Ascending aorta (tissue), 2 donors: ENCODE measurements around the gene FKBP3. TPM values are rescaled to one million over a fixed set of nuclear protein-coding genes. Genes with fewer than 3 reads are reported as not detected.
"Not testable (repeated sequence)": the region's sequence is repeated elsewhere in the genome, so short reads cannot be mapped to it uniquely, and the experiment has no call there.

Source experiments
- DNase-seq, 2 donors: peaks; one replicate each; pipeline ENCODE4 v3.0.0-alpha.2; 2019; ENCODE audit warnings: low spot score in 2 of 2
- H3K27ac ChIP-seq, 2 donors: fragments of 200-600 bp; sonication (generic); one replicate each; pipeline ENCODE4 v1.5.1; 2016 to 2017; ENCODE audit warnings: mild to moderate bottlenecking in 1 of 2
- H3K27me3 ChIP-seq: fragments of 200-600 bp; sonication (generic); one replicate; pipeline ENCODE4 v1.5.1; 2017
- H3K36me3 ChIP-seq, 2 donors: fragments of 200-600 bp; sonication (generic); one replicate each; pipeline ENCODE4 v1.5.1; 2016
- H3K4me1 ChIP-seq, 2 donors: fragments of 200-600 bp; sonication (generic); one replicate each; pipeline ENCODE4 v1.5.1; 2016 to 2017; ENCODE audit warnings: mild to moderate bottlenecking in 1 of 2
- H3K4me3 ChIP-seq, 2 donors: fragments of 200-600 bp; sonication (generic); one replicate each; pipeline ENCODE4 v1.5.1; 2016 to 2017; ENCODE audit warnings: mild to moderate bottlenecking in 1 of 2
- H3K9me3 ChIP-seq, 2 donors: fragments of 200-600 bp; sonication (generic); one replicate each; pipeline ENCODE4 v1.5.1; 2016
- CTCF ChIP-seq, 3 experiments: fragments of 200-600 bp in 2 of 3; fragments of 450-650 bp in 1 of 3; sonication (generic) in 2 of 3; IDR thresholded peaks; one replicate each; pipeline ENCODE4 v1.5.1; 2016 to 2019; ENCODE audit warnings: antibody characterized with exemption in 3 of 3, mild to moderate bottlenecking in 1 of 3, moderate library complexity in 1 of 3
- intact Hi-C: fragments of 100-400 bp; cut with DNase I; formaldehyde crosslinking; loops from one replicate; pipeline ENCODE4 v1.15.1; 2023
- total RNA-seq: library from RNA; depleted of rRNA; stranded (reverse); fragments of >200 nt; gene quantifications from one replicate; pipeline ENCODE4 v1.1.0, GENCODE V29; 2016

Gene FKBP3
- total RNA-seq, 1 donor from 2014 or later, result 8.8 TPM

DNA sequence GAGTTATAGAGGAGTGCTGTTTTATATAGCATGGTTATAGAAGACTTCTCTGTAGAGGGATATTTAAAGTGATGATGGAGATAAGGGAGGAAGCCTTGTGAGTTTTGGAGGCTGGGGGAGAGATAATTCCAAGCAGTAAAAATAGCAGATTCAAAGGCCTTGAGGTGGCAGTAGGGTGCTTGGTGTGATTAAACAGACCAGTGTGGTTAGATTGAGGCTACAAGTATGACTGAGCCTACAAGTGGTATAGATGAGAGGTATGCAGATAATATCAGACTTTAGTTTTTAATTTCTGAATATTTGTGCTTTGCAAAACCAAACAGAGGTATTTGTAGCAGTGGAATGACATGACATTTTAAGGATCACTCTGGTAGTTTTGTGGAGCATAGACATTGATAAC lies 21.8 kb upstream of the FKBP3 start:
- Histone ChIP-seq H3K4me1 (no peaks in the 10 kb centered on the region), H3K27ac (no peak overlapping the region), H3K4me3 (no peak overlapping the region), H3K9me3 (no peaks in the 10 kb centered on the region), H3K27me3 (no peaks in the 10 kb centered on the region), H3K36me3 (no peaks in the 10 kb centered on the region)
- DNase-seq, result no peak
- intact Hi-C loops, result no loop called here
- no peak for TF ChIP-seq CTCF (IDR thresholded peaks at IDR 0.05)

- H3K4me1 ChIP-seq, result no peaks in the 10 kb centered on the region
- H3K9me3 ChIP-seq, result no peaks in the 10 kb centered on the region
- no peaks in the 10 kb centered on the region for H3K36me3 ChIP-seq
- H3K4me3 ChIP-seq, result no peak overlapping the region
- intact Hi-C loops, result no loop called here
- no peaks in the 10 kb centered on the region for H3K27me3 ChIP-seq
- H3K27ac ChIP-seq, result no peak overlapping the region
- DNase-seq, result no peak
- TF ChIP-seq CTCF (IDR thresholded peaks at IDR 0.05), result no peak
Measured at GRCh38 chr14:45150386-45150890, 16.2 kb upstream of the FKBP3 start.

- TF ChIP-seq CTCF (IDR thresholded peaks at IDR 0.05), result no peak
- no peak for DNase-seq
- intact Hi-C loops, result no loop called here
- H3K27ac ChIP-seq, result no peak overlapping the region
- peaks cover 0 to 1% of the 10 kb centered on the region in 2 donors for H3K36me3 ChIP-seq
- no peaks in the 10 kb centered on the region for H3K4me1 ChIP-seq
- no peak overlapping the region for H3K4me3 ChIP-seq
- H3K9me3 ChIP-seq, result no peaks in the 10 kb centered on the region
- no peaks in the 10 kb centered on the region for H3K27me3 ChIP-seq
Measured at GRCh38 chr14:45149602-45150001, 15.3 kb upstream of the FKBP3 start.

DNA sequence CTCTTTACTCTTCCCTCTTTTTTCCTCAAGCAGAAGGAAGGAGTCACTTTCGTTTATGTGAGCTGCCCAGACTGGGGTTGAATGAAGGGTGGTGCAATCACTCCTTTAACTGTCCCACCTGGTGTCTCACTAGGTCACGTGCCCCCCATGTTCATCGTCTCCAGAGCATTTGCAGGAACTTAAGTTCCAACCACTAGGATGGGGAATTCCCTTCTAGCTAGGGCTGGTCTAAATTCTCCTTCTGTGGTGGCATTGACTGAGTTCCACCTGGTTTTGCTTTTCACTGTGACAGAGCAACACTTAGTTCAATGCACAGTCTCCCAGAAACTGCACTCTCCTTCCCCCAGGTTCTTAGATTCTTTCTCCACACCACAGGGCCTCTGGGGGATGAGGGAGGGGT lies 10.9 kb upstream of the FKBP3 start:
- intact Hi-C loops, result no loop called here
- no peaks in the 10 kb centered on the region for H3K27me3 ChIP-seq
- H3K27ac ChIP-seq, result no peak overlapping the region
- no peak for DNase-seq
- H3K9me3 ChIP-seq, result no peaks in the 10 kb centered on the region
- no peaks in the 10 kb centered on the region for H3K4me1 ChIP-seq
- peaks cover 0 to 2% of the 10 kb centered on the region in 2 donors for H3K36me3 ChIP-seq
- no peak for TF ChIP-seq CTCF (IDR thresholded peaks at IDR 0.05)
- no peak overlapping the region for H3K4me3 ChIP-seq

DNA sequence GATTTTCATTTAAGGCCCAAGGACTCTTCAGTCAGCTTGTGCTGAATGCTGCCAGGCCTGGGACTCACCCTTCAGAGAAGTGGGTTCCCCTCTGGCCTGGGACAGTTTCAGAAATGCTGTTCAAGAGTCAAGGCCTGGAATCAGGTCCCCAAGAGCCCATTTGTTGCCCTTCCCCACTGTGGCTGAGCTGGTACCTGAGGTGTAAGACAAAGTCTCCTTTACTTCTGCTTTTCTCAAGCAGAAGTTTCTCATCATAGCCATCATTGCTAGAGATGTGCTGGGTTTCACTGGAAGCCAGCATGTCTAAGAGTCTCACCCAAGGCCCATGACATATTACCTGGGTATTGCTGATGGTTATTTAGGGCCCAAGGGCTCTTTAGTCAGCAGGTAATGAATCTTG lies 10.4 kb upstream of the FKBP3 start:
- intact Hi-C loops, result no loop called here
- H3K4me1 ChIP-seq, result no peaks in the 10 kb centered on the region

DNA sequence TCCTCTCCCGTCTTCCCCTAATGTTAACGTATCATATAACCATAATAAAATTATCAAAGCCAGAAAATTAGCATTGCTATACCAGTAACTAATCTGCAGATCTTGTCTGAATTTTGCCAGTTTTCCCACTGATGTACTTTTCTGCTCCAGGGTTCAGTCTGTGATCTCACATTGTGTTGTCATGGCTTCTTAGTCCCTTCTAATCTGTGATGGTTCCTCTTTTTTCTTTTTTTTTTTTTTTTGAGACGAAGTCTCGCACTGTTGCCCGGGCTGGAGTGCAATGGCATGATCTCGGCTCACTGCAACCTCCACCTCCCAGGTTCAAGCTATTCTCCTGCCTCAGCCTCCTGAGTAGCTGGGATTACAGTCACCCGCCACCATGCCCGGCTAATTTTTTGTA lies 7.8 kb upstream of the FKBP3 start:
- H3K27ac ChIP-seq, H3K4me3 ChIP-seq, H3K9me3 ChIP-seq, DNase-seq, H3K4me1 ChIP-seq, H3K36me3 ChIP-seq, intact Hi-C loops, H3K27me3 ChIP-seq: not testable (repeated sequence)

More for the DNA sequence above, 10.4 kb upstream of the FKBP3 start:
- Histone ChIP-seq H3K4me3 (no peak overlapping the region), H3K27me3 (no peaks in the 10 kb centered on the region), H3K27ac (no peak overlapping the region), H3K9me3 (no peaks in the 10 kb centered on the region), H3K36me3 (peaks cover 0 to 2% of the 10 kb centered on the region in 2 donors)
- no peak for DNase-seq
- no peak for TF ChIP-seq CTCF (IDR thresholded peaks at IDR 0.05)
